Measurements from ENCODE around the gene PRCC.

Gene PRCC

DNA sequence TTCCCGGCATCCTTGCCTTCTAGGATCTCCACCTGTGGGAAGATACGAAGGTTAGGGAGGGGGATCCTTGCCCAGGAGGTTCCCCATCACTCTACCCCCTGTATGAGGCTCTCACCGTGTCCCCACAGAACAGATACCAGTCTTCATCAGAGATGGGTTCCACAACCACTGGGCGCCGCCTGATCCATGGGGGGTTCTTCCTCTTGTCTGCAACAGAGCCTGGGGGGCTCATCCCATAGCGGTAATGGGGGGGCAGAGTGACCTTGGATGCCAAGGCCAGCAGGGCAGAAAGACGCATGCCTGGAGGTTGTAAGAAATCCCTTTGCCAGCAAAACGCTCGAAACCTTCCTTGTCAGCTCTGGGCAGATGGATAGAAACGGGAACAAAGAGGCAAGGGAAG, 28.9 kb upstream of the PRCC start:
- TF ChIP-seq FOXP2 (optimal IDR thresholded peaks at IDR 0.05; ENCODE audit: borderline replicate concordance, extremely low read depth, extremely low read length, insufficient read depth) (no peak), TAF1 (IDR thresholded peaks at IDR 0.05; ENCODE audit: borderline replicate concordance, insufficient read depth, low read length) (no peak), SIN3A (IDR thresholded peaks at IDR 0.05; ENCODE audit: borderline replicate concordance, insufficient read depth, low read length) (no peak), POLR2AphosphoS5 (IDR thresholded peaks at IDR 0.05; ENCODE audit: low read depth, low read length) (no peak)
- TF ChIP-seq, protein P1, sequence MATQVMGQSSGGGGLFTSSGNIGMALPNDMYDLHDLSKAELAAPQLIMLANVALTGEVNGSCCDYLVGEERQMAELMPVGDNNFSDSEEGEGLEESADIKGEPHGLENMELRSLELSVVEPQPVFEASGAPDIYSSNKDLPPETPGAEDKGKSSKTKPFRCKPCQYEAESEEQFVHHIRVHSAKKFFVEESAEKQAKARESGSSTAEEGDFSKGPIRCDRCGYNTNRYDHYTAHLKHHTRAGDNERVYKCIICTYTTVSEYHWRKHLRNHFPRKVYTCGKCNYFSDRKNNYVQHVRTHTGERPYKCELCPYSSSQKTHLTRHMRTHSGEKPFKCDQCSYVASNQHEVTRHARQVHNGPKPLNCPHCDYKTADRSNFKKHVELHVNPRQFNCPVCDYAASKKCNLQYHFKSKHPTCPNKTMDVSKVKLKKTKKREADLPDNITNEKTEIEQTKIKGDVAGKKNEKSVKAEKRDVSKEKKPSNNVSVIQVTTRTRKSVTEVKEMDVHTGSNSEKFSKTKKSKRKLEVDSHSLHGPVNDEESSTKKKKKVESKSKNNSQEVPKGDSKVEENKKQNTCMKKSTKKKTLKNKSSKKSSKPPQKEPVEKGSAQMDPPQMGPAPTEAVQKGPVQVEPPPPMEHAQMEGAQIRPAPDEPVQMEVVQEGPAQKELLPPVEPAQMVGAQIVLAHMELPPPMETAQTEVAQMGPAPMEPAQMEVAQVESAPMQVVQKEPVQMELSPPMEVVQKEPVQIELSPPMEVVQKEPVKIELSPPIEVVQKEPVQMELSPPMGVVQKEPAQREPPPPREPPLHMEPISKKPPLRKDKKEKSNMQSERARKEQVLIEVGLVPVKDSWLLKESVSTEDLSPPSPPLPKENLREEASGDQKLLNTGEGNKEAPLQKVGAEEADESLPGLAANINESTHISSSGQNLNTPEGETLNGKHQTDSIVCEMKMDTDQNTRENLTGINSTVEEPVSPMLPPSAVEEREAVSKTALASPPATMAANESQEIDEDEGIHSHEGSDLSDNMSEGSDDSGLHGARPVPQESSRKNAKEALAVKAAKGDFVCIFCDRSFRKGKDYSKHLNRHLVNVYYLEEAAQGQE (IDR thresholded peaks at IDR 0.05; ENCODE audit: insufficient read depth in 1 of 2, low read depth in 2 of 2, low read length in 2 of 2): no peak

DNA sequence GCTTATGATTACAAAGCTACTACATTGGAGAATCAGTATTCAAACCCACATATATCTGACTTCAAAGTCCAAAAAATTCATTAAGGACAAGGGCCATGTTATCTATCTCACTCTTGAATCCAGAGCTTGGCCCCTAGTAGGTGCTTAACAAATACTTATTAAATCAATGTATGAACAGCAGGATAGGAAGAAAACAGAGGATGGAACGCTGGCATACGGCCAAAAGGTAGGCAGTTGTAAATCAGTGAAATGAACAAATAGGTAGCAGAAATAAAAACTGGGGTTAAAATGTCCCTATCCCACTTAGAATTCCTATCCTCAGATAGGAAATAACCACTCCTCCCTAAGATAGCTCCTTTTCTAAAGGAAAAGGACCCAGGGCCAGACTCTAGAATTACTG, 28.4 kb upstream of the PRCC start:
- no peak for TF ChIP-seq TAF1 (IDR thresholded peaks at IDR 0.05; ENCODE audit: borderline replicate concordance, insufficient read depth, low read length)
- TF ChIP-seq POLR2AphosphoS5 (IDR thresholded peaks at IDR 0.05; ENCODE audit: low read depth, low read length): no peak
- TF ChIP-seq, protein P1 (IDR thresholded peaks at IDR 0.05; ENCODE audit: insufficient read depth in 1 of 2, low read depth in 2 of 2, low read length in 2 of 2): no peak
- TF ChIP-seq FOXP2 (optimal IDR thresholded peaks at IDR 0.05; ENCODE audit: borderline replicate concordance, extremely low read depth, extremely low read length, insufficient read depth): no peak
- no peak for TF ChIP-seq SIN3A (IDR thresholded peaks at IDR 0.05; ENCODE audit: borderline replicate concordance, insufficient read depth, low read length)

DNA sequence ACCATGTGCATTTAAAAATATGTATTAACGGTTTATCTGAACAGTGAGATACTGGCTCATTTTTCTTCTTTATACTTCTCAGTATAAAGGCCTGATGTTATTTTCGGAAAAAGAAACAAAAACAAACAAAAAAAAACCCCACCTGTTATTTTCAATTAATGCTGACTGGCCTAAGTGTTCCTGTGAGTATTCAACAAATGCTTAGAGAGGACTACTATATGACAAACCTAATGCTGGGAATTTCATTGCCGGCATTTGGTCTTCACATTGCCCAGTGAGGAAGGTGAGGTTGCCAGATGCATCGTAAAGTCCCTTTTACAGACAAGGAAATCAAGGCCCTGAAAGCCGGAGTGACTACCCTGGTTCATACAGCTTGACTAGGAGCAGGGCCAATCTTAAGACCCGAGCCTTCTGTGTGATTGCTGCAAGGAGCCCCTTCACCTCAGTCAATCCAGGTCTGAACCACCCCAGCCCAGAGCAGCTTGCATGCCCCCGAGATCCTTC, 27.0 kb upstream of the PRCC start:
- TF ChIP-seq SIN3A (IDR thresholded peaks at IDR 0.05; ENCODE audit: borderline replicate concordance, insufficient read depth, low read length) (no peak), POLR2AphosphoS5 (IDR thresholded peaks at IDR 0.05; ENCODE audit: low read depth, low read length) (no peak; the same call in 1 of the 2 replicates), TAF1 (IDR thresholded peaks at IDR 0.05; ENCODE audit: borderline replicate concordance, insufficient read depth, low read length) (no peak), FOXP2 (optimal IDR thresholded peaks at IDR 0.05; ENCODE audit: borderline replicate concordance, extremely low read depth, extremely low read length, insufficient read depth) (no peak)
- TF ChIP-seq, protein P1 (IDR thresholded peaks at IDR 0.05; ENCODE audit: insufficient read depth in 1 of 2, low read depth in 2 of 2, low read length in 2 of 2): no peak

DNA sequence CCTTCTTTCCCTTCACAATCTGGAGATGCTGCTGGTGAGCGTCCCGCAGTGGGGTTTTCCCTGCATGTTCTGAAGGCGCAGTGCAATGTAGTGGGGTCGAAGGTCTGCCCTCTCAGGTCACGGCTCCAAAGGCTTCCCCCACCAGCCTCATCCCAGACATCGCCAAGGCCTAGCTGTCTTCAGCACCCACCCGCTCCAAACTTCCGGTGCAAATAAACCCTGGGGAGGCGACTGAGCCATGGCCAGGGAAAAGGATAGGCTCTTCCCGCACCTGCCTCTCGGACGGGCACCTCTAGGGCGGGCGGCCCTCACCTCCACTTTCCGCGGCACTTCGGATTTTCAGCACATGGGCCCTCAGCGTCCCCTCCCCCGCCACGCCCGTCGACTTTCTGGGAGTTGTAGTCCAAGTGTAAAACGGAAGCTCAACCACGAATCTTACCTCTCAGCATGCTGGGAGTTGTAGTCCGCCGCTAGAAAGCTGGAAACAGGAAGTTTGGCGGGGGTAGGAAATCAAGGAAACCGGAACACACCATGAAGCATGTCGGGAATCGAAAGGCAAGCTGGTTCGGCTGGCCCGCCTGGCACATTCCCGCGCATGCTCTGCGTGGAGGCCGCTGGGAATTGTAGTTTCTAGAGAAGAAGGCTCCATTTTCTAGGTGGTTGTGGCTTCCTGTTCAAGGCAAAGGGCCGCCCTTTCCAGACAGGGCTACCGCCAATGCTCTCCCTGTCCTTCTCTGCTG, 26.4 kb upstream of the PRCC start, which contains the start of gene MRPL24:
Gene MRPL24 (minus strand): TSS at position 348 of the 740 bp plus-strand sequence. CDS start 2,384 bp downstream, outside the sequence.
- TF ChIP-seq FOXP2 (optimal IDR thresholded peaks at IDR 0.05; ENCODE audit: borderline replicate concordance, extremely low read depth, extremely low read length, insufficient read depth): no peak
- TF ChIP-seq, protein P1 (IDR thresholded peaks at IDR 0.05; ENCODE audit: insufficient read depth in 1 of 2, low read depth in 2 of 2, low read length in 2 of 2): 0 out of 4 replicates have a peak, but pooled peaks of 1 of the 2 experiments have one; percentile 9
- TF ChIP-seq SIN3A (IDR thresholded peaks at IDR 0.05; ENCODE audit: borderline replicate concordance, insufficient read depth, low read length): peak; percentile 59
- 0 out of 2 replicates have a peak, but pooled peaks have one; percentile 45 for TF ChIP-seq TAF1 (IDR thresholded peaks at IDR 0.05; ENCODE audit: borderline replicate concordance, insufficient read depth, low read length)
- peak; percentile 73; the same call in 1 of the 2 replicates for TF ChIP-seq POLR2AphosphoS5 (IDR thresholded peaks at IDR 0.05; ENCODE audit: low read depth, low read length)
